ENCODE data around the gene ZBED5. TPM values are rescaled to one million over a fixed set of nuclear protein-coding genes. Genes with fewer than 3 reads are reported as not detected.
A peak's percentile ranks its signal among the peaks of the same experiment; 100 is the strongest.
"Not testable (repeated sequence)": the region's sequence is repeated elsewhere in the genome, so short reads cannot be mapped to it uniquely, and the experiment has no call there.

The ZBED5 gene
- total RNA-seq, 1 donor from 2014 or later, result 13.6 TPM

DNA sequence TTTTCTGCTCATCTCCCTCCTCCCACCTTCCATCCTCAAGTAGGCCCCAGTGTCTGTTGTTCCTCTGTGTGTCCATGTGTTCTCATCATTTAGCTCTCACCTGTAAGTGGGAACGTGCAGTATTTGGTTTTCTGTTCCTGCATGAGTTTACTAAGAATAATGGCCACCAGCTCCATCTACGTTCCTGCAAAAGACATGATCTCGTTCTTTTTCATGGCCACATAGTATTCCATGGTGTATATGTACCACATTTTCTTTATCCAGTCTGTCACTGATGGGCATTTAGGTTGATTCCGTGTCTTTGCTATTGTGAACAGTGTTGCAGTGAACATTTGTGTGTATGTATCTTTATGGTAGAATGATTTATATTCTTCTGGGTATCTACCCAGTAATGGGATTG is 21.0 kb downstream of the ZBED5 start:
- not testable (repeated sequence) for DNase-seq

DNA sequence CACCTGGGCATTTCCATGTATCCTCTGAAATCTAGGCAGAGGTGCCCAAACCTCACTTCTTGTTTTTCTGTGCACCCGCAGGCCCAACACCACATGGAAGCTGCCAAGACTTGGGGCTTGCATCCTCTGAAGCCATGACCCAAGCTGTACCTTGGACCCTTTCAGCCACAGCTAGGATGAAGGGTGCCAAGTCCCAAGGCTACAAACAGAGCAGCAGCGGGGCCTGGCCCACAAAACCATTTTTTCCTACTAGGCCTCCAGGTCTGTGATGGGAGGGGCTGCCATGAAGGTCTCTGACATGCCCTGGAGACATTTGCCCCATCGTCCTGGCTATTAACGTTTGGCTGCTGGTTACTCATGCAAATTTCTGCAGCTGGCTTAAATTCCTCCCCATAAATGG is 28.7 kb downstream of the ZBED5 start:
- DNase-seq, result no peak

DNA sequence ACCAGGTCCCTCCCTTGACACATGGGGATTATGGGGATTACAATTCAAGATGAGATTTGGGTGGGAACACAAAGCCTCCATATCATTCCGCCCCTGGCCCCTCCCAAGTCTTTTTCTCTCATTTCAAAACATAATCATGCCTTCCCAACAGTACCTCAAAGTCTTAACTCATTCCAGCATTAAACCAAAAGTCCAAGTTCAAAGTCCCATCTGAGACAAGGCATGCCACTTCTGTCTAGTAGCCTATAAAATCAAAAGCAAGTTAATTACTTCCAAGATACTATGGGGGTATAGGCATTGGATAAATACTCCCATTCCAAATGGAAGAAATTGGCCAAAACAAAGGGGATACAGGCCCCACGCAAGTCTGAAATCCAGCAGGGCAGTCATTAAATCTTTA is 29.5 kb downstream of the ZBED5 start:
- no peak for DNase-seq

DNA sequence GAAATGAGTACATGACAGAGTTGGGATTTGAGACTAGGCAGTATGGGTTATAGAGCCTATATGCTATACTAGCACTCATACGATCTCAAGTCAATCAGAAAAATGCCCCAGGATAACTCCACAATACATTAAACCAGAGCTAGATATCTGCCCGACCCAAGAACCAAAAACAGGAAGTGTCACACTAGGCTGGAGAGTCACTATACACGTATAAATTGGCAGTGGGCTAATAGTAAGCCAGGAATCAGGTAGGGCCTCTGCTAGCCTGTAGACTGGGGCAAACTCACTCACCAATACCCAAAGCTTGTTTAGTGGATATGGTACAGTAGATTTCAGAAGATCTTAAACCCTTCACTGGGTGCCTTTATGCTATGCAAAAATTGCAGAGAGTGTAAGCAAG is 33.0 kb downstream of the ZBED5 start:
- DNase-seq, result no peak

DNA sequence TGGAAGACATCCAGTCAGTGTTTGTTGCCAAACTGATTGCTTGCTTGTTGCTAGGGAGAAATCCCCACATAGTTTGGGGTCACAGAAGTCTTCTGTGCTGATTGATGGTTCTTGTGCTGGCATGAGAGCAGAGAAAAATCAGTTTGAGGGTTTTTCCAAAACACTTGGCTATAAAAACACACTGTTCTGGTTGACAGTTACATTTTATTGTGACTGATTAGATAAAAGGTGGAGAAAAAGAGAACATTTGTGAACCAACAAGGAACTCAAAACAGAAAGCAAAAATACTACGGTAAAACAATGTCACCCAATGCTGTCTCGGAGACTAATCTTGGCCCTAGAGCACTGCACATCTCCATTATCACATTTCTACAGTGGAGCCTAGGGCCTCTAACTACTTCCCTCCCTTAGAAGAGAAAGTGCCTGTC is 34.7 kb downstream of the ZBED5 start:
- DNase-seq, result no peak

DNA sequence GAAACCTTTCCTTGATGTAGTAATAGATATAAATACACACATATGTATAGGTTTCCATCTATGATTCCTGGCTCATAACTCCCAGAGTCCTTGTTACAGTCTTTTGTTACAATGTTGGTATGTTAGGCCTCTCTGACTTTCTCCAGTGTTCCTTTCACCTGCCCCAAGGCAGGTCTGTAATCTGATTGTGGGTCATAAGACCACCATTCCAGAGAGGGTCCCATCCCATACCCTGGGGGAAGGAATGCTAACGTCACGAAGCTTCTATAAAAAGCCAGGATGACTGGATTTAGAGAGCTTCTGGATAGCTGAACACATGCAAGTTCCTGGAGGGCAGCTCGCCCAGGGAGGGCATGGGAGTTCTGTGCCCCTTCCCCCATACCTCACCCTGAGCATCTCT is 35.4 kb downstream of the ZBED5 start:
- DNase-seq, result not testable (repeated sequence)

DNA sequence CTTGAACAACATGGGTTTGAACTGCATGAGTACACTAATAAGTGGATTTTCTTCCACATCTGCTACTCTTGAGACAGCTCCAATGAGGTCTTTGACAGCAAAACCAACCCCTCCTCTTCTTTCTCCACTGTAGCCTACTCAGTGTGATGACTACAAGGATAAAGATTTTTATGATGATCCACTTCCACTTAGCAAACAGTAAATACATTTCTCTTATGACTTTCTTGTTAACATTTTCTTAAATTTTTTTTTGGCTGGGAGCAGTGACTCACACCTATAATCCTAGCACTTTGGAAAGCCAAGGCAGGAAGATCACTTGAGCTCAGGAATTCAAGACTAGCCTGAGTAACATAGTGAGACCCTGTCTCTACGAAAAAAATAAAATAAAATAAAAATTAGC is 39.3 kb downstream of the ZBED5 start:
- no peak for DNase-seq

DNA sequence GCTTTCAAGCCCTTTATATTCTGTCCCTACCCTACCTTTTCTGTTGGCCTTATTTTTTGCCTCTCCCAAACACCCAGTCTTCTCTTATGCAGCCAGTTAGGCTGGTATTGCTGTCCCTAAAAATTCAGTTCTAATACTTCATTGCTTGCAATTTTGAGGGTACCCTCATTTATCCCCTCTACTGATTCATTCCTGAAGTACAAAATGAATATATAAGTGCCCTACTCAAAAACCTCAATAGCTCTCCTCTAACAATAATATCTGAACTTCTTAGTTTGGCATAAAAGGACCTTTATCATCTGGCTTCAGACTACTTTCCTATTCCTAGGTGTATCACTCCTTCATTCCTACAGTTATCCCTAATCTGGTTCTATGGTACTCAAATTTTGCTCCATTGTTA is 43.9 kb downstream of the ZBED5 start:
- no peak for DNase-seq

DNA sequence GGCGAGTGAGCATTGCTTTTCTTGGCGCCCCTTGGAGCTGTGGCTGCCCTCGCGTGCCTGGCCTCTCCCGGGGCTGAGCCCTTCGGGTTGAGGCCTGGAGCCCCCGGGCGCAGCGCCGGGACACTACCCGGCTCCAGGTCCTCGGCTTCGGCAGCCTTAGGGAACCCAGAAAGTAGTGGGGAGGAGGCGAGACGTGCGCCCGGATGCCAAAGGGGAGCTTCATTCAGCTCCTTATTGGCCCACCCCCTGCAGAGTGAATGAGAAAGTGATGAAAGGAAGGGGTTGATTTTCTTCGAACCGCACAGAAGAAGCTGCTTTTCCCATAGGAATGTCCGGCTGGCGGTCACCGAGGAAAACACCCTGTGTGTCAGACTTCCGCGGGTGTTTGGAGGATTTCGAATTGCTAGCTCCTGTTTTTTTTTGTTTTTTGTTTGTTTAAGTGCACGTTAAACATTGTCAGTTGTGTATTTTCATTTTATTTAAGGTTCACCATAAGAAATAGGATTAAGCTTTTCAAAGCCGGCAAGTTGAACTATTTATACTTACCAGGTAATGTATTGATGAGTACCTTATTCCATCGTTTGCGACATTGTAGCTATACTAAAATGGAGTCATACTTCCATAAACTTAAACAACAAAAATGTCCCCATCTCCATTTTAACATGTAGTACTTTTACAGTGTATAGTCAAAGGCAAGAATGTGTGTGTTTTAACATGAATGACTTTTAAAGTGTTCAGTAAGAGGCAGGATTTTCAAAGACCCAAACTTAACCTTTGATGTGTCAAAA is 48.3 kb downstream of the ZBED5 start:
- peak; percentile 63 for DNase-seq

DNA sequence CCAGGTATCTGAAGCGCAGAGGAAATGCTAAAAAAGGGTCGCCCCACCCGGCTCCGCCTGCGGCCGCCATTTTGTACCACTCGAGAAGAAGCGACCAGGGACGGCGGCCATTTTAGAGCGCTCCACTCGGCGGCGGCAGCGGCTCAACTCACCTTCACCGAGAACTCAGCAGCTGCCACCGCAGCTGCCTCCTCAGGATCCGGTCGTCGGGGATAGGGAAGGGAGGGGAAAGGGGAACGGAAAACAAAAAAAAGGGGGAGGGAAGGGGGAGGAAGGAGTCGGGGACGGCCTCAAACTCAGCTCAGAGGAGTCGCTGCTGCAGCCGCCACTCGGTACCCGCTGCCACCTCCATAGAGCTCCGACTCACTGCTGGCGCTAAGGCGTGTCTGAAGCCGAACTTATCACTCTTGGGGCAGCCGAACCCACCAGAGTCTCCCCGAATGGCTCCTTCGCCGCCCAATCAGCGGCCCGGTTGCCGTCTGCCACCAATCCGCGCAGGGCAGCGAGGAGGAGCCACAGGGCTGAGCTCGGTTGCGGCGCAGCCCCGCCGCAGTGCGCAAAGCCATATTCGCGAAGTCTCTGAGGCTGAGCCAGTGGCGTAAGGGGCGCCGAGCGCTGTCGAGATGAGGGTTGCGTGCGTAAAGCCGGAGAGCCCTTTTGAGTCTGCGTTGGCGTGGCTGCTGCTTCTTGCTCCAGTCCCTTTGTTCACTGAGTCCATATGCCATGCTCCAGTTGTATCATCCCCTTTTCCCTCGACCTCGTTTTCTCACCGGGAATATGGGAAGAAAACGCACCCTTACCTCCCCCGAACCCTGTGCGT is 49.1 kb downstream of the ZBED5 start, which contains the start of gene EIF4G2:
Gene EIF4G2, minus strand, starts transcription at position 374 of the 820 bp plus-strand sequence.
- DNase-seq, result peak; percentile 99

DNA sequence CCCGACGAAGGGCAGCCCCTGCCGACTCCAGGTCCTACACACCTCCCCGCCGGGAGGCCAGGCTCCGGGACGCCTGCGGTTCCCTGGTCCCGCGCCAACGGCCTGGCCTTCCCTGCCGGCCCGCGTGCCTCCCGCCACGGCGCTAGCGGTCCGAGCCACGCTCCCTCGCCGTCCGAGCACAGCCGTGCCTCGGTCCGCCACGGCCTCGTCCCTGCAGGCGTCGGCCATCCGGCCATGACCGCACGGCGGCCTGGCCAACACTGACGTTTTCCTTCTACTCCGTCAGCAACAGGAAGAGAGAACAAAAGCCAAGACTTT is 49.7 kb downstream of the ZBED5 start:
- DNase-seq, result no peak

DNA sequence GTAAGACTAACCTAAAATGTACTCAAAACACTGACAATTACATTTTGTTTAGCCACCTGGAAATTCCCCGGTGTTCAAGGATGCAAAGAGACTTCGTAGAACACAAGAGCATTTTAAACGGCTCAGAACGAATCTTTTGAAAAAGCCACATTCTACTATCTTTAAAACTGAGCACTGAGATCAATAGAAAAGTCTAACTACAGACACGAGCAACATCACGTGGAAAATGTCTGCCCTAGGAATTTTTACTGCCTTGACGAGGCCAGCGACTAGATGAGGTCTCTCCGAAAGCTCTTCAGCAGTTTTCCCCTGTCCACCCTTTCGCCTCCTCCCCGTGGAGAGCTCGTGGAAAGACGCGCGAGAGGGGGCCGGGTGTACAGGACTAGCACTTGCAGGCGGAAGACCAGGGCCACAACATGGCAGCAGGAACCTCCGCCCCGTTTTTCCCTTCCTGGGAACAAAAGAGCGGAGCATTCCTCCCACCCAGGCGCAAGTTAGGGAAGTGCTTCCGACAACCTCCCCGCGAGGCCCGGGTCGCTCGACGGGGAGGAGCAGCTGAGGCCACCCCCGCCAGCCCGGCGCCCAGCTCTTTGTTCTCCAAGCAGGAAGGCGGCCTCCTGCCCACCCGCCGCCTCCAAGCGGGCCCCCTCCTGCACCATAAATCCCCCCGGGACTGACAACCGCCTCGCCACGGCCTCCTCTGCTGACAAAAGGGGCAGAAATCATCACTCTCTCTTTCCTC is 50.2 kb downstream of the ZBED5 start:
- peak; percentile 68 for DNase-seq

DNA sequence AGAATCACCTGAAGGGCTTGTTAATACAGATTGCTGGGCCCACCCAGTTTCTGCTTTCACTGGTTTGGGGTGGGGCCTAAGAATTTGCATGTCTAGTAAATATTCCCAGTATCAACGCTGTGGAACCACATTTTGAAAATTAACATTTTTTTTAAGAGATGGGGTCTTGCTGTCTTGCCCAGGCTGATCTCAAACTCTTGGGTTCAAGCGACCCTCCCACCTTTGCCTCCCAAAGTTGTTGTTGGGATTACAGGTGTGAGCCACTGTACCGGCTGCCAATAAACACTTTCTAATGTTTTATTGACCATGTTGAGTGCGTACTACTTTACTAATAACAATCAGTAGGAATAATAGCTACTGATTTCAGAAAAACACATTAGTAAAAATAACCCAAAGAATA is 51.6 kb downstream of the ZBED5 start:
- DNase-seq, result no peak

DNA sequence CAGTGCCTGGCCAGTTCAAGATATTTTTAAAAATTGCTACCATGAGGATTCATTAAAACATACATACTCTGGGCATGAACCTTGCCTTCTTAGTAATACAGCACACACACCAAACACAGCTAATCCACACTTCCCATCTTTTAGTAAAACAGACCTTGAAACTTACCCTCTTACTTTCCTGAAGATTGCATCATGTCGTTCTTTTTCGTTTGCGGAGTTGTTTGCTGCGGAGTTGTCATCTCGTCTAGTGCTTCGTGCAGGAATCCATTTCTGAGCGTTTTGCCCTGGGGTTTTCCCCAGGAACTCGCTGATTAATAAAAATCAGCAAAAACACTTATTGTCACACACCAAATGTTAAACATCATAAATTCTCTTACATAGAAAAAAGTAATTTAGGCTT is 52.1 kb downstream of the ZBED5 start:
- DNase-seq, result no peak

DNA sequence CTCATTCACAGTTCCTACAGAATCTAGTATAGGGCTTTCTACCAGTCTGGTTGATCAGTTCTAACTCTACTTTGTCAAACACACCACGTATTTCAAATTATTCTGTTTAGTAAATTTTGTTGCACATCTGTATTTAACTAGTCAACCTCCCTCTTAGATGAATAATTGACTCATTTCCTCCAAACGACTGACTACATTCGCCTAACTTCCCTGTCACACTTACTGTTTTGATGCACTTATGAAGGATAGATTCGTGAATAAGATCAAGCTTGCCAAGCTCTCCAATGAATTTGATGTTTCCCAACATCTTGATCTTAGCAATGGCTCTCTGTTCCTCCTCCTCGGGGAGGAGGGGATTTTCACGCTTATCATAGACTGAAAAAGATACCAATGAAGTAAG is 54.2 kb downstream of the ZBED5 start:
- DNase-seq, result no peak

Other genes starting within 250 kb of the ZBED5 start
- gene IRAG1, start 164.3 kb downstream of the ZBED5 start, total RNA-seq, result 0.51 and 0.79 TPM in 2 replicates
- gene CTR9, start 106.8 kb downstream of the ZBED5 start, total RNA-seq, result 35.4 and 48.3 TPM in 2 replicates
- gene EIF4G2, start 49.1 kb downstream of the ZBED5 start, total RNA-seq, result 646 and 1,063 TPM in 2 replicates